HL-60 (cell line): ENCODE measurements around the gene RPS6KA4.

Experiments
- CTCF ChIP-seq: IDR thresholded peaks from one replicate; pipeline ENCODE4 v1.5.1; 2011; ENCODE audit warnings: low read length, control low read depth, inconsistent platforms; ENCODE audit not compliant: insufficient read depth
- POLR2AphosphoS5 ChIP-seq: IDR thresholded peaks from 2 replicates; pipeline ENCODE4 v1.6.1; 2012; ENCODE audit warnings: low read depth

- TF ChIP-seq CTCF: no peak
- TF ChIP-seq POLR2AphosphoS5: no peak
Observed at GRCh38 chr11:64358536-64358906, 441 bp upstream of the RPS6KA4 start.
